ENCODE measurements around the gene PRDX4. TPM values are rescaled to one million over a fixed set of nuclear protein-coding genes. Genes with fewer than 3 reads are reported as not detected.
A peak's percentile ranks its signal among the peaks of the same experiment; 100 is the strongest.

Gene PRDX4
- total and polyA plus RNA-seq, 12 donors, result 23.1 to 527 (median 136) TPM

GRCh38 chrX:23626651-23627050 is 40.6 kb upstream of the PRDX4 start:
- Histone ChIP-seq H3K4me1 (replicated peaks in 1 of 2) (no peaks in the 10 kb centered on the region), H3K27ac (no peak overlapping the region), H3K9me3 (replicated peaks in 1 of 3) (no peaks in the 10 kb centered on the region), H3K36me3 (replicated peaks in 1 of 2) (no peaks in the 10 kb centered on the region), H3K27me3 (peaks cover 16% of the 10 kb centered on the region), H3K4me3 (no peak overlapping the region)
- DNase-seq, result no peak
- WGBS, 4 donors, result 44 to 89% (median 66%) methylated on average over 1 of the region's 1 CpG
- TF ChIP-seq CTCF (IDR thresholded peaks at IDR 0.05) (no peak), POLR2A (IDR thresholded peaks at IDR 0.05) (no peak)
- intact Hi-C loops (cut with DNase I), result no loop called here

DNA sequence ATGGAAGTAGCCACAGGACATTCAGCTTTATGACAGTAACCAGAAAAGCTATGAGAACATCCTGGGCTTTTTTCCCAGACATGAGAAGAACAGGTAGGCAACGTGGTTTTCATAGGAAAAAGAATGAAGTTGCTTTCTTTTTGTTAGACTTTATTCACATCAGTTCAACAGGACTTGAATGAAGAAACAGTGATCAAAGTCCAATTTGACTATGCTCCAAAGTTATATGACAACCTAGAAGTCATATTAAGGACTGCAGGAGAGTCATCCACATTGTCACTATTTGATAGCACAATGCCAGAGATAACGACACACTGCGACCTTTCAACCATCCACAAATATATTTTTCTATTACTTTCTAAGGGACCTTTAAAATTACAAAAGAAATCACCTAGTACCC is 39.2 kb upstream of the PRDX4 start:
- DNase-seq, result no peak

GRCh38 chrX:23631136-23631535 is 36.2 kb upstream of the PRDX4 start:
- Histone ChIP-seq H3K36me3 (replicated peaks in 1 of 2) (no peaks in the 10 kb centered on the region), H3K4me1 (replicated peaks in 1 of 2) (no peaks in the 10 kb centered on the region), H3K4me3 (no peak overlapping the region), H3K9me3 (replicated peaks in 1 of 3) (no peaks in the 10 kb centered on the region), H3K27me3 (peaks cover 19% of the 10 kb centered on the region), H3K27ac (no peak overlapping the region)
- WGBS, 4 donors, result 72 to 92% (median 75%) methylated on average over 4 of the region's 4 CpGs
- intact Hi-C loops (cut with DNase I), result no loop called here
- TF ChIP-seq POLR2A (IDR thresholded peaks at IDR 0.05) (no peak), CTCF (IDR thresholded peaks at IDR 0.05) (no peak)
- DNase-seq, result no peak

More for the DNA sequence above, 39.2 kb upstream of the PRDX4 start:
- Histone ChIP-seq H3K27me3 (peaks cover 16% of the 10 kb centered on the region), H3K36me3 (replicated peaks in 1 of 2) (no peaks in the 10 kb centered on the region), H3K4me3 (no peak overlapping the region), H3K4me1 (replicated peaks in 1 of 2) (no peaks in the 10 kb centered on the region), H3K9me3 (replicated peaks in 1 of 3) (no peaks in the 10 kb centered on the region), H3K27ac (no peak overlapping the region)
- intact Hi-C loops (cut with DNase I), result no loop called here
- no peak for TF ChIP-seq POLR2A (IDR thresholded peaks at IDR 0.05)
- no peak for TF ChIP-seq CTCF (IDR thresholded peaks at IDR 0.05)
- WGBS, 4 donors, result 36 to 80% (median 67%) methylated on average over 3 of the region's 3 CpGs

- H3K36me3 ChIP-seq (replicated peaks in 1 of 2), result no peaks in the 10 kb centered on the region
- DNase-seq, result no peak
- intact Hi-C loops (cut with DNase I), result no loop called here
- no peaks in the 10 kb centered on the region for H3K9me3 ChIP-seq (replicated peaks in 1 of 3)
- peaks cover 13% of the 10 kb centered on the region for H3K27me3 ChIP-seq
- H3K4me3 ChIP-seq, result no peak overlapping the region
- WGBS, 4 donors, result 50 to 69% (median 66%) methylated on average over 2 to 3 of the region's 3 CpGs
- no peaks in the 10 kb centered on the region for H3K4me1 ChIP-seq (replicated peaks in 1 of 2)
- no peak overlapping the region for H3K27ac ChIP-seq
- TF ChIP-seq POLR2A (IDR thresholded peaks at IDR 0.05), result no peak
- peak in 4 of 6 experiments; percentile 11 to 23 (median 20) for TF ChIP-seq CTCF (IDR thresholded peaks at IDR 0.05)
These were observed 33.3 kb upstream of the PRDX4 start for GRCh38 chrX:23633834-23634580.
